ENCODE results near the gene GHR. TPM values are rescaled to one million over a fixed set of nuclear protein-coding genes. Genes with fewer than 3 reads are reported as not detected.

Gene GHR
- total and polyA plus RNA-seq, 10 of the 15 experiments (the other 5 are each of a cell fraction or from before 2014, with no cell fraction given): 0.23 to 10.2 (median 0.48) TPM

DNA sequence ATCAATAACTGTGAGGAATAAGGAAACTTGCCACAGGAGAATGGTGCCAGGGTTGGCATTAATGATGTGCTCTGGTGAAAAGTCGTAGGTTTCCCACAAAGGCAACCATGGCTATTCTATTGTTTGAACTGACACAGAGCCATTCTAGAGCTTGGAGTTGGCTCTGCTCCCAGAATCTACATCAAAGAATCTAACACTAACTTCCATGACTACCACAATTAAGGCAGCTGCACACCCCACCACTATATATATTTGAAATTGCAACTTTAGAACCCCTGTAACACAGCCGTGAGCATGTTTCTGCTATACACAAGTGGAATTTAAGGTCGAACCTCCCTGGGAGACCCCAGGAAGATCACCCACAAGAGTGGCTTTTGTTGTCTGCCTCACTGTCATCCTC, 243.6 kb downstream of the GHR start:
- FAIRE-seq (no peak), ATAC-seq (no peak), DNase-seq (ENCODE audit: low read depth, low spot score) (no peak)
- Histone ChIP-seq H4K20me1 (ENCODE audit: control insufficient read depth, insufficient read depth) (no peaks in the 10 kb centered on the region), H3K27ac (ENCODE audit: control insufficient read depth, insufficient read depth) (no peak overlapping the region), H3K4me3 (no peak overlapping the region), H3K9ac (ENCODE audit: control insufficient read depth, insufficient read depth, low read length) (no peak overlapping the region), H2AFZ (ENCODE audit: control insufficient read depth, low read depth, low read length) (no peak overlapping the region), H3K36me3 (ENCODE audit: control insufficient read depth in 2 of 2, insufficient read depth in 2 of 2, low read length in 1 of 2) (no peaks in the 10 kb centered on the region), H3K4me2 (ENCODE audit: control insufficient read depth, insufficient read depth) (no peak overlapping the region), H3K27me3 (replicated peaks in 1 of 2; ENCODE audit: control insufficient read depth in 2 of 2, insufficient read depth in 2 of 2, low read length in 1 of 2) (no peaks in the 10 kb centered on the region), H3K4me1 (ENCODE audit: control insufficient read depth, insufficient read depth, low read length) (no peaks in the 10 kb centered on the region), H3K9me3 (replicated peaks; ENCODE audit: control insufficient read depth, insufficient read depth, low read length) (no peaks in the 10 kb centered on the region), H3K79me2 (ENCODE audit: control insufficient read depth, insufficient read depth, low read length) (no peaks in the 10 kb centered on the region)
- in situ Hi-C loops (cut with MboI): no loop called here
- CTCF ChIA-PET: interaction anchor here (0.9 to 2.0 kb wide), 3 partner anchors 9 to 101 kb away, joined by 4 to 13 read pairs (median 6); no protein-coding TSS in a partner anchor
- RAD21 ChIA-PET (ENCODE audit: unreplicated experiment): interaction anchor here (1.0 to 1.6 kb wide), 4 partner anchors 9 to 100 kb away, joined by 3 to 9 read pairs (median 4); no protein-coding TSS in a partner anchor
- SMC1A ChIA-PET (ENCODE audit: uncharacterized antibody, unreplicated experiment): interaction anchor here (0.7 to 2.3 kb wide), 7 partner anchors 8 to 418 kb away, joined by 3 to 10 read pairs (median 3); partner anchors contain the start of gene GHR
- intact Hi-C loops (cut with micrococcal nuclease; ENCODE audit: unreplicated experiment): no loop called here
- POLR2A ChIA-PET: interaction anchor here (0.7 kb wide), 1 partner anchor 136 kb away, joined by 3 read pairs; no protein-coding TSS in a partner anchor
- 25% methylated on average over 3 of the region's 3 CpGs for WGBS (ENCODE audit: insufficient coverage, insufficient replicate concordance, low lambda C conversion rate, missing lambda C conversion rate)
- no TSS peak for BruUV-seq (replicated peaks)
- TF ChIP-seq IRF4 (IDR thresholded peaks at IDR 0.05; ENCODE audit: low read depth, low read length) (no peak), POLR2AphosphoS2 (IDR thresholded peaks at IDR 0.05; ENCODE audit: low read depth, low read length) (no peak), BCL11A (IDR thresholded peaks at IDR 0.05; ENCODE audit: low read depth, low read length) (no peak), PAX8 (IDR thresholded peaks at IDR 0.05) (no peak), BCLAF1 (IDR thresholded peaks at IDR 0.05) (no peak), GATAD2B (conservative IDR thresholded peaks at IDR 0.05; ENCODE audit: low read depth) (no peak), PRDM15 (CRISPR knock-in tag; IDR thresholded peaks at IDR 0.05) (no peak), ASH2L (IDR thresholded peaks at IDR 0.05; ENCODE audit: borderline replicate concordance, low read depth) (no peak), MLLT1 (IDR thresholded peaks at IDR 0.05) (no peak), WRNIP1 (IDR thresholded peaks at IDR 0.05; ENCODE audit: borderline replicate concordance, low read depth, low read length) (no peak), USF2 (IDR thresholded peaks at IDR 0.05; ENCODE audit: borderline replicate concordance, low read depth, low read length) (no peak), NRF1 (conservative IDR thresholded peaks at IDR 0.05; ENCODE audit: low read depth, low read length) (no peak)
- TF ChIP-seq, protein P1, sequence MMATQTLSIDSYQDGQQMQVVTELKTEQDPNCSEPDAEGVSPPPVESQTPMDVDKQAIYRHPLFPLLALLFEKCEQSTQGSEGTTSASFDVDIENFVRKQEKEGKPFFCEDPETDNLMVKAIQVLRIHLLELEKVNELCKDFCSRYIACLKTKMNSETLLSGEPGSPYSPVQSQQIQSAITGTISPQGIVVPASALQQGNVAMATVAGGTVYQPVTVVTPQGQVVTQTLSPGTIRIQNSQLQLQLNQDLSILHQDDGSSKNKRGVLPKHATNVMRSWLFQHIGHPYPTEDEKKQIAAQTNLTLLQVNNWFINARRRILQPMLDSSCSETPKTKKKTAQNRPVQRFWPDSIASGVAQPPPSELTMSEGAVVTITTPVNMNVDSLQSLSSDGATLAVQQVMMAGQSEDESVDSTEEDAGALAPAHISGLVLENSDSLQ (IDR thresholded peaks at IDR 0.05): no peak
- TF ChIP-seq, protein P2, sequence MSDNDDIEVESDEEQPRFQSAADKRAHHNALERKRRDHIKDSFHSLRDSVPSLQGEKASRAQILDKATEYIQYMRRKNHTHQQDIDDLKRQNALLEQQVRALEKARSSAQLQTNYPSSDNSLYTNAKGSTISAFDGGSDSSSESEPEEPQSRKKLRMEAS (IDR thresholded peaks at IDR 0.05; ENCODE audit: low read depth, low read length): no peak

Measured in GM12878 (cell line).